Activated naive CD4-positive, alpha-beta T cell treated with anti-CD3 and anti-CD28 coated beads, Interleukin-2, amount 10 ng/mL, durations not matched to agents 5 hours and 36 hours (primary cell): ENCODE results near the gene ZNF546. TPM values are rescaled to one million over a fixed set of nuclear protein-coding genes. Genes with fewer than 3 reads are reported as not detected.

Experiments used
- total RNA-seq, 2 experiments: library from RNA; stranded (reverse); gene quantifications; one replicate each; pipeline ENCODE4 v1.2.3, GENCODE V29; 2021

The ZNF546 gene
- 1 to 10 TPM; 6.8 to 7.4 TPM for total RNA-seq

DNA sequence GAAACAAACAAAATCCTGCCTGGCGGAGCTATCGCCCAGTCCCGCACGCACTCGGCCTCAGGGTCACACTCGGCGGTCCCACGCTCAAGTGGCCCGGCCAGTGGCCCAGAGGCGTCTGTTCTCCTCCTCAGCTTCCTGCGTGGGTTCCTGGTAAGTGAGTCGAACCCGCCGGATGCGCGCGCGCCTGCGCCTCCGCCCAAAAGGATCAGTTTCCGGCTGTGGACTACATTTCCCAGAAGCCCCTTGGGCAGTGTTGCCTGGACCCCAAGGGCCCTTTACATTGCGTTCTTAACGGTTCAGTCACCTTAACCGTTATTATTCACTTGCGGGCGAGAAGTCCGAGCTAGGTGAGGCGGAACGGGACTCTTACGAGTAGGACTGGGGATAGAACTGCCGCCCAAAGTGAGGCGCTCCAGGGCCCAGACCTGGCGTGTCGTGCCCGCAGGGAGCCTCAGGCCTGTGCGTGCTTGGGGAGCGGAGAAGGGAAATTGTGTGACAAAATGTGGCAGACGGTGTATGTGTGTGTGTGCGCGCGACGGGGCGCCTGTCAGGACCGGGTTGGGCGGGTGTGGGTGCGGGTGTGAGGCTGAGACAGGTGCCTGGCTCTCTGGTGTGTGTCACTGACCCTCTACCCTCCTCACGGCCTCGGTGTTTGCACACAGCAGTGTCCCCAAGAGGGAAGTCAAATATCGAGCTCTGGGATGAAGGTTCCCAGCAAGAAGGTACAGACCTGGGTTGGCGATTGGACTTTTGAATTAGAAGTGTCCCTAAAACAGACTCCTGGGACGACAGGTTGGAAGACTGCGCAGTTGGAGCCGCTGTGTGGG is at the start of gene ZNF546:
Gene ZNF546 (plus strand): TSS at position 250 of the 827 bp plus-strand sequence. CDS start 1,267 bp downstream, outside the sequence.

DNA sequence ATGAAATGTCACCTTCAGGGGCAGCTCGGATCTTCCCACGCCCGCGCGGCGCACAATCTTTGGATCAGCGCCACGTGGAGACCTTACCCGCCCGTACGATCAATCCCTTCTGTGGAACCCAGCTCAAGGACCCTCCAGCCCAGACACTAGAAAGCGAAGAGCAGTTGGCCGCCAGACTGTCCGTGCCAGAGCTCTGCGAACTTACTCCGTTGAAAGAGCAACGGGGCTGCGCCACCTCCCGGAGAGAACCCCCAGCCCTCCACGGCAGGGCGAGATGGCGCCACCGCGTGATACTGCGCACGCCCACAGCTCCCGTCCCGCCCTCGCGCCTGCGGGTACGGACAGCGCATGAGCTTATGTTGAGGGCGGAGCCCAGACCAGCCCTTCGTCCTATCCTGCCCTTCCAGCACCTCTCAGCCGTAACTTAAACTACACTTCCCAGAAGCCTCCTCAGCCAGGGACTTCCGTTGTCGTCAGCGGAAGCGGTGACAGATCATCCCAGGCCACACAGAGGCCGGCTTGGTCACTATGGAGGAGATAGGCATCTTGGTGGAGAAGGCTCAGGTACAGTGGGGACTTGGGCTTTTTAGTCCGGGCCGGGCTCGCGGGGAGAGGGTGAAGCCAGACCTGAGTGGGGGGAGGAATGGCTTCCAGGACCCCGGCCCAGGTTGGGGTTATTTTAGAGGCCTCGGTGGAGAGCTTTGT is 26.0 kb upstream of the ZNF546 start, which contains the start of gene PSMC4:
Gene PSMC4 (plus strand): TSS at position 491 of the 705 bp plus-strand sequence. CDS start 38 bp downstream, at position 529.

DNA sequence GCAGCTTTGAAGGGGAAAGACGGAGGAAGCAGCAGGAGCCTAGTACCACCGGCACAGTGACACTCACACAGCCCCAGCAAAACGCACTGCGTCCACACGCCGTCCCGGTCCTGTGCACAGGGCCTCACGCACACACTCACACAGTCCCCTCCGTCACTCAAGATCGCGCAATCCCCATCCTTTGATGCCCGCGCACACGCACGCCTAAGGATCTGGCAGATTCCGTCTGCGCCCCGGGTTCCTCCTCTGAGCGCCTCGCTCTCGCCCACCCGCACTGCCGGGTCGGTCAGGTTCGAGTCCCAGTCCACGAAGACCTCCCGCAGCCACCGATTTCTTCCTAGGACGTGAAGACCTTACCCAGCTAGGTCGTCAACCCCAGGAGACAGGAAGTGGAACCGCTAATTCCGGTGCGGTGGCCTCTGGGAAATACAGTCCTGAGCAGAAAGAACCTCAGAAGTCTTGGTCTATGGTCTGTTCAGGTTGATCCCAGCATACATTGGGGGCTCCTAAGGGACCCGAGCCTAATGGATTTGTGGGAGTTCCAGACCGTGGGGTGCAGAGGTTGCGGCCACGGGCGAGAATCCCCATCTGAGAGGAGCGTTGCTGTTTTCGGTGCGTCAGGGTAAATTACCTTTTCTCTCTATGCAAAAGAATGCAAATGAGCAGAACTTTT is 59.1 kb downstream of the ZNF546 start, which contains the start of gene ZNF780B:
Gene ZNF780B (minus strand): TSS at position 400 of the 673 bp plus-strand sequence. CDS start 5,899 bp downstream, outside the sequence.

Other genes with a start within 250 kb of the ZNF546 start
- gene LEUTX, start 218.2 kb upstream of the ZNF546 start, total RNA-seq, result not detected
- gene DYRK1B, start 162.9 kb upstream of the ZNF546 start, total RNA-seq, result 10 to 100 TPM; 13.4 to 14.1 TPM
- 100 to 1,000 TPM; 377 to 379 TPM for gene FBL, start 150.7 kb upstream of the ZNF546 start, total RNA-seq
- gene FCGBP, start 62.4 kb upstream of the ZNF546 start, total RNA-seq, result 1 to 10 TPM; 4.7 to 4.8 TPM
- gene PSMC4, start 25.9 kb upstream of the ZNF546 start, total RNA-seq, result 10 to 100 TPM; 83.1 to 85.9 TPM
- gene ZNF780B, start 59.2 kb downstream of the ZNF546 start, total RNA-seq, result 10 to 100 TPM; 36.6 to 38.8 TPM
- gene ZNF780A, start 93.9 kb downstream of the ZNF546 start, total RNA-seq, result 10 to 100 TPM; 23.0 to 24.2 TPM
- 10 to 100 TPM; 20.4 to 20.5 TPM for gene MAP3K10, start 194.4 kb downstream of the ZNF546 start, total RNA-seq
- not detected for gene TTC9B, start 221.3 kb downstream of the ZNF546 start, total RNA-seq
- under 1 TPM in 1 of 2 experiments, not detected in 1; 0.19 TPM for gene CCNP, start 229.6 kb downstream of the ZNF546 start, total RNA-seq